Spleen (tissue), 11 donors: Measurements from ENCODE around the gene HPCAL1. TPM values are rescaled to one million over a fixed set of nuclear protein-coding genes. Genes with fewer than 3 reads are reported as not detected.

Experiments
- DNase-seq: peaks from one replicate; pipeline ENCODE4 v3.0.0-alpha.2; 2020
- H3K27ac ChIP-seq, 8 donors: fragments of 200-600 bp; sonication (generic) in 7 of 8; 1 replicate in 4 of 8; 2 replicates in 4 of 8; pipeline versions ENCODE4 v1.5.0 to v1.8.0; 2016 to 2021; ENCODE audit warnings: inconsistent platforms in 4 of 8, mild to moderate bottlenecking in 4 of 8, moderate library complexity in 1 of 8
- H3K27me3 ChIP-seq, 7 donors: fragments of 200-600 bp; sonication (generic) in 6 of 7; replicated peaks in 1 of 7; 1 replicate in 4 of 7; 2 replicates in 3 of 7; pipeline versions ENCODE4 v1.5.0 to v1.8.0; 2016 to 2021; ENCODE audit warnings: inconsistent platforms in 3 of 7, mild to moderate bottlenecking in 1 of 7
- H3K36me3 ChIP-seq, 6 donors: fragments of 200-600 bp; sonication (generic) in 5 of 6; 1 replicate in 4 of 6; 2 replicates in 2 of 6; pipeline versions ENCODE4 v1.5.0 to v1.8.0; 2016 to 2021; ENCODE audit warnings: inconsistent platforms in 2 of 6
- H3K4me1 ChIP-seq, 6 donors: fragments of 200-600 bp; sonication (generic) in 5 of 6; 1 replicate in 3 of 6; 2 replicates in 3 of 6; pipeline versions ENCODE4 v1.5.0 to v1.8.0; 2016 to 2021; ENCODE audit warnings: inconsistent platforms in 3 of 6
- H3K4me3 ChIP-seq, 8 donors: fragments of 200-600 bp; sonication (generic) in 7 of 8; 1 replicate in 4 of 8; 2 replicates in 4 of 8; pipeline versions ENCODE4 v1.5.0 to v1.8.0; 2016 to 2021; ENCODE audit warnings: inconsistent platforms in 4 of 8, mild to moderate bottlenecking in 4 of 8, moderate library complexity in 2 of 8
- H3K9me3 ChIP-seq, 8 donors: fragments of 200-600 bp; sonication (generic) in 7 of 8; 1 replicate in 4 of 8; 2 replicates in 4 of 8; pipeline versions ENCODE4 v1.5.0 to v1.8.0; 2016 to 2021; ENCODE audit warnings: inconsistent platforms in 4 of 8
- CTCF ChIP-seq, 11 experiments: fragments of 200-600 bp in 7 of 11; fragments of 450-650 bp in 4 of 11; sonication (generic) in 4 of 11; IDR thresholded peaks in 8 of 11; conservative IDR thresholded peaks in 3 of 11; 1 replicate in 7 of 11; 2 replicates in 4 of 11; pipeline versions ENCODE4 v1.4.0 to v1.8.0; 2016 to 2021; ENCODE audit warnings: antibody characterized with exemption in 11 of 11, inconsistent platforms in 4 of 11, mild to moderate bottlenecking in 1 of 11
- POLR2A ChIP-seq, 3 donors: fragments of 450-650 bp; IDR thresholded peaks; one replicate each; pipeline ENCODE4 v1.5.1; 2017; ENCODE audit warnings: antibody characterized with exemption in 3 of 3, mild to moderate bottlenecking in 1 of 3
- POLR2AphosphoS5 ChIP-seq, 3 donors: sonication (generic); formaldehyde crosslinking; IDR thresholded peaks; one replicate each; pipeline ENCODE4 v1.5.1; 2017; ENCODE audit warnings: antibody characterized with exemption in 3 of 3
- WGBS, 5 donors: extraction: QIAGEN DNeasy Blood & Tissue Kit in 3 of 5; methylation state at CpG; one replicate each; pipeline versions ENCODE4 v1.1.5 to v1.1.7; 2013 to 2018; 5-methylcytosine and 5-hydroxymethylcytosine counted together
- intact Hi-C: fragments of 100-400 bp; cut with DNase I; formaldehyde crosslinking; loops from one replicate; pipeline ENCODE4 v1.15.0; 2023; ENCODE audit warnings: low total_unique reads
- polyA plus RNA-seq, 3 donors: library from polyadenylated mRNA; stranded (reverse); fragments of 200-250 nt; gene quantifications; one replicate each; pipeline ENCODE4 v1.2.1, GENCODE V29; 2013
- total RNA-seq, 7 donors: library from RNA; depleted of rRNA in 3 of 7; stranded (reverse); fragments of >200 nt in 3 of 7; fragmentation: NEBNext Ultra II Directional in 4 of 7; extraction: Animal tissue kit (Norgen Biotek cat#: 25700) in 4 of 7; gene quantifications; one replicate each; pipeline versions ENCODE4 v1.1.0 to v1.2.1, GENCODE V29; 2016 to 2021
- donor health status: healthy with polysubstance abuse.
- donor health status: DM: no; HTN: no; CAD: no; lungs with moderate emphysema.
- donor health status: DM: no; HTN: no; CAD: no.
- donor health status: Bipolar disorder and iron deficiency.
- donor health status: healthy.
- donor health status: DM: no; HTN: no; CAD: no.
- donor health status: DM: yes; HTN: yes; CAD: no.

HPCAL1 gene
- total and polyA plus RNA-seq, 10 donors = 41.9 to 80.6 (median 57.7) TPM

- TF ChIP-seq POLR2A (IDR thresholded peaks at IDR 0.05) (no peak), CTCF (IDR thresholded peaks at IDR 0.05 in 8 of 11, conservative IDR thresholded peaks at IDR 0.05 in 3 of 11) (no peak), POLR2AphosphoS5 (IDR thresholded peaks at IDR 0.05) (no peak)
- Histone ChIP-seq H3K4me3 (no peak overlapping the region), H3K9me3 (no peaks in the 10 kb centered on the region), H3K27ac (peak overlapping the region in 4 of 8 donors; percentile 26 to 50 (median 34)), H3K4me1 (peaks cover under 1 to 69% (median 43%) of the 10 kb centered on the region in 6 donors), H3K36me3 (peaks cover 0 to 13% (median 0%) of the 10 kb centered on the region in 6 donors), H3K27me3 (no peaks in the 10 kb centered on the region)
- WGBS, 5 donors = 43 to 71% (median 63%) methylated on average over 5 of the region's 5 CpGs
- intact Hi-C loops = no loop called here
- DNase-seq = no peak
These were observed 48.1 kb downstream of the HPCAL1 start for GRCh38 chr2:10350761-10351160.

DNA sequence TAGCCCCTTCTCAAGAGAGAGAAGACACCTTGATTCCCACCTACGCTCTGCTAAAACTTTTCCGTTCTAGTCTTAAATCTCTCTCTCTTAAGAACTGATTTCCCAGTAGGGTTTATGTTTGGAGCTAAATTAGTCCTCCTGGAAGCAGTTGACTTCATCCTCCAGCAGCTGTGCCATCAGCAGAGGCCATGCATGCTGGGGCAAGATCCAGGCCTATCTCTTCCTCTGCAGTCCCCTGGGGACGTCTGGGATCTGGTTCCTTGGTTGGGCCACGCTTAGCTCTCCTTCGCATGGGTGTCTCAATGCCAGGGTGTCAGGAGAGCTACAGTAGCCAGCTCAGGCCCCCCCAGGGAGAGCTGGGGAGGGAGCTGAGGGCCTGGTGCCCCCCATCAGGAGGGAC is 49.7 kb downstream of the HPCAL1 start:
- intact Hi-C loops = no loop called here
- H3K4me3 ChIP-seq = no peak overlapping the region
- no peak for DNase-seq
- no peak overlapping the region for H3K27ac ChIP-seq
- TF ChIP-seq CTCF (IDR thresholded peaks at IDR 0.05 in 8 of 11, conservative IDR thresholded peaks at IDR 0.05 in 3 of 11) (no peak), POLR2A (IDR thresholded peaks at IDR 0.05) (no peak), POLR2AphosphoS5 (IDR thresholded peaks at IDR 0.05) (no peak)
- H3K27me3 ChIP-seq = no peaks in the 10 kb centered on the region
- no peaks in the 10 kb centered on the region for H3K9me3 ChIP-seq
- WGBS, 5 donors = 68 to 91% (median 87%) methylated on average over 3 to 5 of the region's 5 CpGs
- peaks cover 0 to 64% (median 30%) of the 10 kb centered on the region in 6 donors for H3K4me1 ChIP-seq
- peaks cover 0 to 13% (median 0%) of the 10 kb centered on the region in 6 donors for H3K36me3 ChIP-seq

DNA sequence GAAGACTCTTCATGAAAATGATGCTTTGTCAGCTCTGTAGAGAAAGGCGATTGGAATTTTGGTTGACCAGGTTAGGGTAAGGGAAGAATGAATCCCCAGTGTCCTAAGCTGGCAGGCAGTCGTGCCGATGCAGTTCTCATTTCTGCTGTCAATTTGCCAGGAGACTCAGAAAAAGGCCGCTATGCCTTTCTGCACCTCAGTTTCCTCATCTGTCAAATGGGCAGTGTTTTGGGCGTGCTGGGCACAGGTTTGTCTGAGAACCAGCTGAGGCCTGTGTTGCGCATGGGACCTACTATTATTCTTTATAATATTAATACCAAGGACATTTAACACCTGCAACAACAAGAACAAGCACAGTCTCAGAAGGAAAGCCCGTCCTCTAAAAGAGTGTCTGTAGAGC is 50.3 kb downstream of the HPCAL1 start:
- intact Hi-C loops = no loop called here
- no peaks in the 10 kb centered on the region for H3K27me3 ChIP-seq
- peaks cover 0 to 18% (median 0%) of the 10 kb centered on the region in 6 donors for H3K36me3 ChIP-seq
- no peak overlapping the region for H3K4me3 ChIP-seq
- peaks cover 0 to 61% (median 24%) of the 10 kb centered on the region in 6 donors for H3K4me1 ChIP-seq
- TF ChIP-seq POLR2AphosphoS5 (IDR thresholded peaks at IDR 0.05) (no peak), POLR2A (IDR thresholded peaks at IDR 0.05) (no peak), CTCF (IDR thresholded peaks at IDR 0.05 in 8 of 11, conservative IDR thresholded peaks at IDR 0.05 in 3 of 11) (no peak)
- H3K27ac ChIP-seq = no peak overlapping the region
- no peaks in the 10 kb centered on the region for H3K9me3 ChIP-seq
- 94 to 97% (median 95%) methylated on average over 7 of the region's 7 CpGs for WGBS, 5 donors
- DNase-seq = no peak

DNA sequence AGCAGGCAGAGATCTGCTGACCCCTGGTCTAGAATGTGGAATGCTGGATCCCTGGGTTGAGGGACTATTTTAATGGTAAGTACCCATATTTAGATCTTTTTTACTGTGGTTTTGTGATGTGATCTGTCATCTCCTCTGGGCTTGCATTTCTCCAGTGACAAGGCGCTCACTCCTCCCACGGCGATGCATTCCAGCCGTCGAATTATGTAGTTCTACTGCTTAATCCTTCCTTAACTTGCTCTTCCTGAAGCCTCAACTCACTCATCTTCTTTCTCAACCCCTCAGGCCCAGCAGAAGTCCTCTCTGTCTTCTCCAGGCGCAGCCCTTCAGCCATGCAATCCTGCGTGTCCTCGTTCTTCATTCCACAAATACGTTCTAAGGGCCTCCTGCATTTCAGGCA is 51.2 kb downstream of the HPCAL1 start:
- H3K27me3 ChIP-seq = no peaks in the 10 kb centered on the region
- WGBS, 5 donors = 88 to 93% (median 90%) methylated on average over 9 of the region's 9 CpGs
- no peak for DNase-seq
- no peak overlapping the region for H3K4me3 ChIP-seq
- no peak overlapping the region for H3K27ac ChIP-seq
- intact Hi-C loops = no loop called here
- H3K36me3 ChIP-seq = peaks cover 0 to 27% (median 4%) of the 10 kb centered on the region in 6 donors
- TF ChIP-seq POLR2AphosphoS5 (IDR thresholded peaks at IDR 0.05) (no peak), CTCF (IDR thresholded peaks at IDR 0.05 in 8 of 11, conservative IDR thresholded peaks at IDR 0.05 in 3 of 11) (no peak), POLR2A (IDR thresholded peaks at IDR 0.05) (no peak)
- no peaks in the 10 kb centered on the region for H3K9me3 ChIP-seq
- peaks cover 0 to 52% (median 14%) of the 10 kb centered on the region in 6 donors for H3K4me1 ChIP-seq
